OCI-LY1 (cell line): Measurements from ENCODE around the gene NETO1.

Experiments
- EZH2 ChIP-seq: fragments of 200-600 bp; sonication (generic), shearing (Covaris generic); IDR thresholded peaks from 2 replicates; pipeline ENCODE4 v1.8.0; 2017; ENCODE audit warnings: borderline replicate concordance, mixed run types, mild to moderate bottlenecking, antibody characterized with exemption, low read length, moderate library complexity, mixed read lengths
- TF ChIP-seq, protein P1 (sequence below): fragments of 200-600 bp; sonication (generic), shearing (Covaris generic); IDR thresholded peaks from 2 replicates; pipeline ENCODE4 v1.5.1; 2017; ENCODE audit warnings: mild to moderate bottlenecking, antibody characterized with exemption, low read length, moderate library complexity, mixed read lengths

DNA sequence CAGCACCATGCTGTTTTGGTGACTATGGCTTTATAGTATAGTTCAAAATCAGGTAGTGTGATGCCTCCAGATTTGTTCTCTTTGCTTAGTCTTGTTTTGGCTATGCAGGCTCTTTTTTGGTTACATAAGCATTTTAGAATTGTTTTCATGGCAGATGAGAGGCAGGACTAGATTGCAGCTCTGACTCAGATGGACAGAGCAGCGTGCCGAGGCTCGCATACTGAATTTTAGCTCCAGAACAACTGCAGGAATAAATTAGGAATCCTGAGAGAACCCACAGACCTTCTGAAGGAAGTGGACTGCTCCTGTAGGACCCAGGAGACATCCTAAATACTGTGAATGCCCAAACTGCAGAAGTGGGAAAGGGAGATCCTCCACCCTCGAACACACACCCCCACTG is 141.6 kb downstream of the NETO1 start:
- TF ChIP-seq, protein P1, sequence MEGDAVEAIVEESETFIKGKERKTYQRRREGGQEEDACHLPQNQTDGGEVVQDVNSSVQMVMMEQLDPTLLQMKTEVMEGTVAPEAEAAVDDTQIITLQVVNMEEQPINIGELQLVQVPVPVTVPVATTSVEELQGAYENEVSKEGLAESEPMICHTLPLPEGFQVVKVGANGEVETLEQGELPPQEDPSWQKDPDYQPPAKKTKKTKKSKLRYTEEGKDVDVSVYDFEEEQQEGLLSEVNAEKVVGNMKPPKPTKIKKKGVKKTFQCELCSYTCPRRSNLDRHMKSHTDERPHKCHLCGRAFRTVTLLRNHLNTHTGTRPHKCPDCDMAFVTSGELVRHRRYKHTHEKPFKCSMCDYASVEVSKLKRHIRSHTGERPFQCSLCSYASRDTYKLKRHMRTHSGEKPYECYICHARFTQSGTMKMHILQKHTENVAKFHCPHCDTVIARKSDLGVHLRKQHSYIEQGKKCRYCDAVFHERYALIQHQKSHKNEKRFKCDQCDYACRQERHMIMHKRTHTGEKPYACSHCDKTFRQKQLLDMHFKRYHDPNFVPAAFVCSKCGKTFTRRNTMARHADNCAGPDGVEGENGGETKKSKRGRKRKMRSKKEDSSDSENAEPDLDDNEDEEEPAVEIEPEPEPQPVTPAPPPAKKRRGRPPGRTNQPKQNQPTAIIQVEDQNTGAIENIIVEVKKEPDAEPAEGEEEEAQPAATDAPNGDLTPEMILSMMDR, result no peak
- no peak for TF ChIP-seq EZH2
